Choroid plexus epithelial cell (primary cell): ENCODE results near the gene PDK2.

Experiments
- DNase-seq: peaks from one replicate; pipeline ENCODE4 v3.0.0-alpha.2; 2010; ENCODE audit warnings: low read depth
- H3K4me3 ChIP-seq: 2 replicates; pipeline ENCODE4 v1.5.1; 2011; ENCODE audit warnings: low read depth, mild to moderate bottlenecking, control low read depth, low read length, moderate library complexity
- TF ChIP-seq, protein P1 (sequence below): conservative IDR thresholded peaks from 2 replicates; pipeline ENCODE4 v1.5.1; 2011; ENCODE audit warnings: low read depth, mild to moderate bottlenecking, control low read depth, inconsistent platforms, low read length, moderate library complexity

PDK2 gene

GRCh38 chr17:50063561-50064252, 31.4 kb upstream of the PDK2 start:
- H3K4me3 ChIP-seq: no peak overlapping the region
- TF ChIP-seq, protein P1, sequence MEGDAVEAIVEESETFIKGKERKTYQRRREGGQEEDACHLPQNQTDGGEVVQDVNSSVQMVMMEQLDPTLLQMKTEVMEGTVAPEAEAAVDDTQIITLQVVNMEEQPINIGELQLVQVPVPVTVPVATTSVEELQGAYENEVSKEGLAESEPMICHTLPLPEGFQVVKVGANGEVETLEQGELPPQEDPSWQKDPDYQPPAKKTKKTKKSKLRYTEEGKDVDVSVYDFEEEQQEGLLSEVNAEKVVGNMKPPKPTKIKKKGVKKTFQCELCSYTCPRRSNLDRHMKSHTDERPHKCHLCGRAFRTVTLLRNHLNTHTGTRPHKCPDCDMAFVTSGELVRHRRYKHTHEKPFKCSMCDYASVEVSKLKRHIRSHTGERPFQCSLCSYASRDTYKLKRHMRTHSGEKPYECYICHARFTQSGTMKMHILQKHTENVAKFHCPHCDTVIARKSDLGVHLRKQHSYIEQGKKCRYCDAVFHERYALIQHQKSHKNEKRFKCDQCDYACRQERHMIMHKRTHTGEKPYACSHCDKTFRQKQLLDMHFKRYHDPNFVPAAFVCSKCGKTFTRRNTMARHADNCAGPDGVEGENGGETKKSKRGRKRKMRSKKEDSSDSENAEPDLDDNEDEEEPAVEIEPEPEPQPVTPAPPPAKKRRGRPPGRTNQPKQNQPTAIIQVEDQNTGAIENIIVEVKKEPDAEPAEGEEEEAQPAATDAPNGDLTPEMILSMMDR: no peak

DNA sequence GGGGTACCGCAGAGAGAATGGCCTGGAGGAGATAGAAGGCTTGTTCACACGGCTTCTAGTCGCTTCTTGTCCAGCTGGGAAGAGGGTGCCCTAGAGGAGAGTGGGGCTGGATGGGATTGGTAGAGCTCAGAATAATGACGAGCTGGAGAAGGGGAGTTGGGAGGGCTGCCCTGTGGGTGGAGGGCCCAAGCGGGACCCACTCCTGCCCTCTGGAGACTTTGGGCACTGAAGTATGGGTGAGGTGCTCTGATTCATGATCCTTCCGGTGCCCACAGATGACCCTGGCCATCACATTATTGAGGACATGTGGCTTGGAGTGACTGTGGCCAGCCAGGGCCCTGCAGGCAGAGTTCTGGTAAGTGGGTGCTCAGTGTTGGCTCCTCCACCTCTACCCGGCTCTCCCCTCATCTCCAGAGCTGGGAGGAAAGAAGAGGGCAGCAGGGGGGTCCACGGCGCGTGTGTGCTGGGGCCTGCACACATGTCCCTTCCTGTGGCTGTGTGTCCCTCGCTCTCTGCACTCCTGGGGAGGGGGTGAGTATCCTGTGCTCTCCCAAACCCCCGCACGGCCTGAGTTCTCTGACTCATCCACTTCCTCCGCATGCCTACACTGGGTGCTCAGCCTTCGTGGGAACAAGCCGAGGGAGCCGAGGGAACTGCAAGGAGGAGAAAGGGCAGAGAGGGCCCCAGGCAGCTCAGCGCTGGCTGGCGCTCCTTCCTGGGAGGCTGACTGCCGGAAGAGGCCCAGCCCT, 30.7 kb upstream of the PDK2 start:
- TF ChIP-seq, protein P1: no peak
- DNase-seq: peak; percentile 95
- H3K4me3 ChIP-seq: no peak overlapping the region

More at GRCh38 chr17:50063561-50064252, 31.4 kb upstream of the PDK2 start:
- no peak for DNase-seq

DNA sequence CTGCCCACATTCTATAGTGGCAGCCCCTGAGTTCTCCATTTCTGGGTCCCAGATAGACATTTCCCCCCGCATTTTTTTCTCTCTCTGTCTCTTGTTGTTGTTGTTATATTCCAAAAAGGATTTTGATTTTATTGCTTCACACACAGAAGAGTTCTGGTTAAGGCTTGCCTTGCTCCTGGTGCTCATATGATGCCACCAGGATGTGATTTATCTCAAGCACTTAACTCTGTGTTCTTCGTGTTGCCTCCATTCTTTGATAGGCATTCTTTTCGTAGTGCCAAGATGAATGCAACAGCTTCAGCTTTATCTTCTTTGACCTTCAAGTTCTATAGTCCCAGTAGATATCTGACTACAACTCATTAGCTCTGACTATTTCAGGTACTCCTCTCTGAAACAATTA, 30.1 kb upstream of the PDK2 start:
- TF ChIP-seq, protein P1: no peak
- no peak for DNase-seq
- H3K4me3 ChIP-seq: no peak overlapping the region

DNA sequence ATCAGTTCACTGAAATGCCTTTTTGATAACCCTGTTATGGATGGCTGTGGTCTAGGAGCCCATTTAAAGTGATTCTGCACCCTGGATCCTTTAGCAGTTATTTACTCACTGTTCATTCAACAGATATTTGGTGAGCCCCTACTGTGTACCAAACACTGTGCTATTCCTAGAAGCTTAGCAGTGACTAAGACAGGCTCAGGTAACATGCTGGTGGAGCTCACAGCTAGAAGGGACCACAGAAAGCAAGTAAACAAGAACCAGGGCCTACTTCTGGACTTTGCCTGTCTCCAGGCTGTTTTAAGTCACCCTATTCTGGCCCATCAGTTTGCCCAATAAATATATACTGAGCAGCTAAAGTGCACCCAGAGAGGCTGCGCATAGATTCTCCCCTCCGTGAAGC, 28.2 kb upstream of the PDK2 start:
- no peak overlapping the region for H3K4me3 ChIP-seq
- TF ChIP-seq, protein P1: no peak
- DNase-seq: no peak

- TF ChIP-seq, protein P1: no peak
- no peak for DNase-seq
- no peak overlapping the region for H3K4me3 ChIP-seq
Observed at GRCh38 chr17:50067996-50068395, 27.2 kb upstream of the PDK2 start.

GRCh38 chr17:50070908-50071680, 24.1 kb upstream of the PDK2 start:
- no peak overlapping the region for H3K4me3 ChIP-seq
- no peak for DNase-seq
- TF ChIP-seq, protein P1: no peak
